H1 (cell line): ENCODE results near the gene RPS6KA6. TPM values are rescaled to one million over a fixed set of nuclear protein-coding genes. Genes with fewer than 3 reads are reported as not detected.

Source experiments
- CTCF ChIA-PET: fragments of 300-600 bp; sonication (Branson Sonifier 250); formaldehyde crosslinking; loops from one replicate; lab custom pipeline; 2021; ENCODE audit not compliant: partially characterized antibody; lab: Charles Lee
- POLR2A ChIA-PET: fragments of 300-600 bp; sonication (Branson Sonifier 250); formaldehyde crosslinking; loops from one replicate; lab custom pipeline; 2021; ENCODE audit warnings: inconsistent platforms; ENCODE audit not compliant: partially characterized antibody; lab: Charles Lee
- DNase-seq, 2 experiments: peaks; one replicate each; pipeline versions ENCODE4 v3.0.0 to v3.0.0-alpha.2; 2010 to 2022; ENCODE audit warnings: low spot score in 2 of 2, low read depth in 1 of 2, mixed read lengths in 1 of 2
- FAIRE-seq: peaks from 2 replicates; lab custom pipeline; 2011; peaks lifted over from hg19 to GRCh38; lab: Jason Lieb, UNC
- H2AFZ ChIP-seq: 2 replicates; pipeline ENCODE4 v1.8.1; 2012; ENCODE audit warnings: low read length, inconsistent platforms
- H2AK5ac ChIP-seq: 2 replicates; pipeline ENCODE4 v1.6.1; 2013; ENCODE audit warnings: low read depth, low read length
- H2BK120ac ChIP-seq: replicated peaks from 2 replicates; pipeline ENCODE3; 2013; ENCODE audit warnings: low read depth, low read length, inconsistent platforms
- H2BK12ac ChIP-seq: 2 replicates; pipeline ENCODE4 v1.6.1; 2013; ENCODE audit warnings: low read depth, low read length
- H2BK15ac ChIP-seq: 2 replicates; pipeline ENCODE4 v1.6.1; 2013; ENCODE audit warnings: low read length
- H2BK20ac ChIP-seq: 2 replicates; pipeline ENCODE4 v1.6.1; 2013; ENCODE audit warnings: low read length
- H2BK5ac ChIP-seq: 2 replicates; pipeline ENCODE4 v1.6.1; 2013; ENCODE audit warnings: low read depth, low read length
- H3K14ac ChIP-seq: 2 replicates; pipeline ENCODE4 v1.6.1; 2013; ENCODE audit warnings: inconsistent platforms; ENCODE audit not compliant: insufficient read length
- H3K18ac ChIP-seq: 2 replicates; pipeline ENCODE4 v1.6.1; 2013; ENCODE audit warnings: low read length; ENCODE audit errors: extremely low read depth
- H3K23ac ChIP-seq: 2 replicates; pipeline ENCODE4 v1.6.1; 2013; ENCODE audit warnings: inconsistent platforms; ENCODE audit not compliant: insufficient read length
- H3K23me2 ChIP-seq: 2 replicates; pipeline ENCODE4 v1.6.1; 2013; ENCODE audit warnings: low read depth, low read length
- H3K27ac ChIP-seq: 2 replicates; pipeline ENCODE4 v1.6.1; 2011; ENCODE audit warnings: low read depth, low read length, inconsistent platforms
- H3K27me3 ChIP-seq, 4 experiments: replicated peaks in 1 of 4; 1 replicate in 1 of 4; 2 replicates in 3 of 4; pipeline versions ENCODE4 v1.6.1 to v1.8.1; 2011 to 2013; ENCODE audit warnings: low read length in 3 of 4, mild to moderate bottlenecking in 3 of 4, inconsistent platforms in 2 of 4, mixed read lengths in 2 of 4, moderate library complexity in 1 of 4; ENCODE audit not compliant: control insufficient read depth in 3 of 4, insufficient read depth in 3 of 4; ENCODE audit errors: extremely low read depth in 1 of 4
- H3K36me3 ChIP-seq, 4 experiments: 2 replicates each; pipeline versions ENCODE4 v1.6.1 to v1.8.1; 2011 to 2013; ENCODE audit warnings: mild to moderate bottlenecking in 4 of 4, low read length in 3 of 4, moderate library complexity in 2 of 4, control low read depth in 1 of 4, inconsistent platforms in 1 of 4; ENCODE audit not compliant: insufficient read depth in 4 of 4, control insufficient read depth in 2 of 4
- H3K4ac ChIP-seq: replicated peaks from 2 replicates; pipeline ENCODE3; 2013; ENCODE audit warnings: low read length, low read depth, mixed read lengths, inconsistent platforms; ENCODE audit not compliant: insufficient read length
- H3K4me1 ChIP-seq, 4 experiments: replicated peaks in 1 of 4; 1 replicate in 1 of 4; 2 replicates in 3 of 4; pipeline versions ENCODE4 v1.6.1 to v1.8.1; 2011 to 2013; ENCODE audit warnings: low read length in 3 of 4, inconsistent platforms in 2 of 4, mixed read lengths in 1 of 4; ENCODE audit not compliant: insufficient read depth in 4 of 4, control insufficient read depth in 3 of 4
- H3K4me2 ChIP-seq, 2 experiments: 2 replicates each; pipeline versions ENCODE4 v1.6.1 to v1.8.1; 2011 to 2013; ENCODE audit warnings: low read depth in 2 of 2, low read length in 2 of 2, control low read depth in 1 of 2, inconsistent platforms in 1 of 2, mild to moderate bottlenecking in 1 of 2; ENCODE audit not compliant: insufficient read depth in 1 of 2
- H3K4me3 ChIP-seq, 4 experiments: fragments of 200-600, 300-600 bp in 1 of 4; sonication (generic), shearing (Covaris generic), sonication (Bioruptor Twin) in 1 of 4; 2 replicates each; pipeline versions ENCODE4 v1.5.1 to v1.8.1; 2011 to 2016; ENCODE audit warnings: low read length in 4 of 4, low read depth in 3 of 4, control low read depth in 2 of 4, inconsistent platforms in 2 of 4, mild to moderate bottlenecking in 2 of 4, mixed read lengths in 1 of 4, moderate library complexity in 1 of 4; ENCODE audit not compliant: insufficient read depth in 2 of 4; ENCODE audit errors: extremely low read depth in 1 of 4
- H3K56ac ChIP-seq: replicated peaks from 2 replicates; pipeline ENCODE3; 2013; ENCODE audit warnings: low read depth, mild to moderate bottlenecking, mixed read lengths, low read length, inconsistent platforms; ENCODE audit not compliant: insufficient read length
- H3K79me1 ChIP-seq: 2 replicates; pipeline ENCODE4 v1.6.1; 2013; ENCODE audit warnings: low read depth, low read length, control low read depth
- H3K79me2 ChIP-seq, 2 experiments: 2 replicates each; pipeline versions ENCODE4 v1.6.1 to v1.8.1; 2012 to 2013; ENCODE audit warnings: low read length in 2 of 2, mild to moderate bottlenecking in 2 of 2, inconsistent platforms in 1 of 2; ENCODE audit not compliant: insufficient read depth in 2 of 2, control insufficient read depth in 1 of 2
- H3K9ac ChIP-seq, 4 experiments: replicated peaks in 1 of 4; 1 replicate in 1 of 4; 2 replicates in 3 of 4; pipeline versions ENCODE4 v1.6.1 to v1.8.1; 2011 to 2013; ENCODE audit warnings: low read depth in 3 of 4, low read length in 3 of 4, control low read depth in 2 of 4, mild to moderate bottlenecking in 2 of 4, moderate library complexity in 2 of 4, inconsistent platforms in 1 of 4; ENCODE audit errors: extremely low read depth in 1 of 4
- H3K9me3 ChIP-seq, 2 experiments: 2 replicates each; pipeline versions ENCODE4 v1.6.1 to v1.8.1; 2012 to 2013; ENCODE audit warnings: mild to moderate bottlenecking in 2 of 2, moderate library complexity in 2 of 2, control low read depth in 1 of 2, inconsistent platforms in 1 of 2, low read depth in 1 of 2, low read length in 1 of 2, mixed read lengths in 1 of 2; ENCODE audit not compliant: insufficient read depth in 2 of 2
- H4K20me1 ChIP-seq, 2 experiments: replicated peaks in 1 of 2; 2 replicates each; pipeline versions ENCODE3 to v1.8.1; 2011 to 2013; ENCODE audit warnings: inconsistent platforms in 2 of 2, low read length in 2 of 2, mild to moderate bottlenecking in 1 of 2; ENCODE audit not compliant: insufficient read depth in 2 of 2, control insufficient read depth in 1 of 2
- H4K5ac ChIP-seq: 2 replicates; pipeline ENCODE4 v1.6.1; 2013; ENCODE audit warnings: low read length, low read depth, mixed read lengths, inconsistent platforms; ENCODE audit not compliant: insufficient read length
- H4K8ac ChIP-seq: 2 replicates; pipeline ENCODE4 v1.8.0; 2013; ENCODE audit warnings: mild to moderate bottlenecking, moderate library complexity, low read length, inconsistent platforms; ENCODE audit not compliant: insufficient read depth; ENCODE audit errors: extremely low read depth
- H4K91ac ChIP-seq: replicated peaks from 2 replicates; pipeline ENCODE3; 2013; ENCODE audit warnings: low read length, mixed read lengths, inconsistent platforms; ENCODE audit not compliant: insufficient read length
- CHD2 ChIP-seq: IDR thresholded peaks from 2 replicates; pipeline ENCODE4 v1.6.1; 2012; ENCODE audit warnings: low read length, improper control_type of control experiment
- CREB1 ChIP-seq: IDR thresholded peaks from 2 replicates; pipeline ENCODE4 v1.6.1; 2012; ENCODE audit warnings: inconsistent platforms
- CTBP2 ChIP-seq: IDR thresholded peaks from 2 replicates; pipeline ENCODE4 v1.7.0; 2011; ENCODE audit warnings: borderline replicate concordance, mild to moderate bottlenecking, moderate library complexity, mixed read lengths, low read length; ENCODE audit not compliant: insufficient read depth, insufficient read length
- RFX5 ChIP-seq: IDR thresholded peaks from 2 replicates; pipeline ENCODE4 v1.6.1; 2011; ENCODE audit warnings: low read depth, low read length, improper control_type of control experiment, borderline replicate concordance
- SP4 ChIP-seq: IDR thresholded peaks from 2 replicates; pipeline ENCODE4 v1.6.1; 2012; ENCODE audit warnings: low read length, inconsistent platforms
- TEAD4 ChIP-seq: IDR thresholded peaks from 2 replicates; pipeline ENCODE4 v1.6.1; 2012; ENCODE audit warnings: low read depth, low read length, inconsistent platforms, mixed read lengths
- polyA plus RNA-seq, 7 experiments: library from polyadenylated mRNA; depleted of rRNA in 3 of 7; stranded (reverse) in 5 of 7; unstranded in 2 of 7; fragments of >200 nt in 5 of 7; fragments of 200-250 nt in 2 of 7; gene quantifications; 1 replicate in 5 of 7; 2 replicates in 1 of 7; 4 replicates in 1 of 7; pipeline versions ENCODE4 v1.2.1 to v1.2.3, GENCODE V29; 2011 to 2013; ENCODE audit warnings: missing spikeins in 2 of 7, mixed read lengths in 2 of 7
- total RNA-seq: library from RNA; stranded (reverse); fragmentation: NEBNext Ultra II Directional; extraction: Animal tissue kit (Norgen Biotek cat#: 25700); gene quantifications from 2 replicates; pipeline ENCODE4 v1.2.1, GENCODE V29; 2021

Gene RPS6KA6
- total and polyA plus RNA-seq, 2 of the 8 experiments (the other 6 are each of a cell fraction or from before 2014, with no cell fraction given), result 3.5 to 14.6 TPM

DNA sequence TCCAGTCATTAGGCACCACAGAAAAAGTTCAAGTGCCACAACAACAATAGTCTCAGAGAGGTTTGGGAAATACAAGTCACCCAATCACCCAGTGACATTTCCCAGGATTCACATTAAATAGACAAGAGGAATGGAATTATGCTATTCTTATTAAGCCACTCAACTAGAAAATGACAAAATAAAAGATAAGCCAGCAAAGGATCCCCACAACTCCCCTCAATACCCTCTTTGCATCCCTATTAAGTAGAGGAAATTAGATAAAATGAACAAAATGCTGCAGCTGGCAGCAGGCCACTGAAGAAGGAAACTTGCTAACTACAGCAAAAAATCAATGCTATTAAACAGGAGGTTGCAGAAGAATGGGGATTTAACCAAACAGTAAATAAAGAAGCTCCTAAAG is 35.3 kb upstream of the RPS6KA6 start:
- Histone ChIP-seq H3K4ac (no peak overlapping the region), H2AFZ (no peak overlapping the region), H2BK120ac (no peak overlapping the region), H3K27ac (no peak overlapping the region), H3K18ac (no peak overlapping the region), H3K79me1 (no peaks in the 10 kb centered on the region), H2AK5ac (no peak overlapping the region), H2BK5ac (no peak overlapping the region), H3K9ac (no peak overlapping the region), H3K4me3 (no peak overlapping the region), H3K23me2 (no peaks in the 10 kb centered on the region), H3K14ac (no peak overlapping the region), H3K36me3 (no peaks in the 10 kb centered on the region), H3K56ac (no peak overlapping the region), H3K79me2 (no peaks in the 10 kb centered on the region), H4K91ac (no peak overlapping the region), H3K9me3 (no peaks in the 10 kb centered on the region), H4K5ac (no peak overlapping the region), H4K20me1 (no peaks in the 10 kb centered on the region), H2BK20ac (no peak overlapping the region), H3K23ac (no peak overlapping the region), H2BK15ac (no peak overlapping the region), H2BK12ac (no peak overlapping the region), H3K4me1 (no peaks in the 10 kb centered on the region), H3K4me2 (no peak overlapping the region), H4K8ac (no peak overlapping the region), H3K27me3 (no peaks in the 10 kb centered on the region)
- DNase-seq, result no peak
- TF ChIP-seq CTBP2, result no peak
- TF ChIP-seq TEAD4, result no peak
- no peak for TF ChIP-seq CHD2
- no peak for TF ChIP-seq SP4
- TF ChIP-seq RFX5, result no peak
- TF ChIP-seq CREB1, result no peak
- ChIA-PET CTCF (no interaction called here), POLR2A (no interaction called here)
- FAIRE-seq, result no peak
